Activated gamma-delta T cell (primary cell): ENCODE measurements around the gene DACH2.

Experiments
- DNase-seq: peaks from one replicate; lab custom pipeline; 2025; lab: John Stamatoyannopoulos, UW

DACH2 gene

DNA sequence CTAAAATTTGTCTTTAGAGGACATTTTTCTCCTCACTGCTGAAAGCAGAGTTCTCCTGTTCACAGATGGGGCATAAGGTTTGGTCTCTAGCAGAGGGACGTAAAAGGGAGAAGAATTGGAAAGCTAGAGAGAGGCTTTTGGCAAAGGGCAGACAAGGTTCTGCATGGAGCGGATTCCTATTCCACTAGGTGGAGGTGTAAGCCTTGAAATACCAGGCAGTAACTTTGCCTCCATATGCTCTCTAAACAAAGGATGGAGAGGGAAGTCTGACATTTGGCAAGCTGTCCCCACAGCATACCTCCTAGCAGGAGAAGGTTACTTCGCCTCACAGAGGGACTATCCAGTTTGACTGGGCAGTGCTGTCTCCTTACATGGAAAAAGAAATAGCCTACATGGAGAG, 174.7 kb downstream of the DACH2 start:
- no peak for DNase-seq

DNA sequence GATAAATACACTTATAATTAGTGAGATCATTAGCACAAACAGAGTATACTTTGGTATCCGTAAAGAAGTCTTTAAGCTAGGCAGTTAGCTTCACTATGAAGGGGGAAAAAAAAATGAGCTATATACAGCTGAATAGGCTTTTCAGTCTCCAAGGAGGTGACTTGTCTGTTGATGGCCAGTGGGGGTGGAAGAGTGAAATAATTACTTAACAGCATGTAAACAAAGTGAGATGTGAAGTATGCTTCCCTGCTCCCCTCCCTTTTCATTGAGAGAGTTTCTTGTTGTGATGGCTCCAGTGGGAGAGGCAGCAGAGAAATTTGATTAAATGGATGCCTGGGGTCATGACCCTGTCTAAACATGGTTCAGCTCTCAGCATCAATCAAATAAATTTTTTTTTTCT, 180.9 kb downstream of the DACH2 start:
- DNase-seq, result no peak

DNA sequence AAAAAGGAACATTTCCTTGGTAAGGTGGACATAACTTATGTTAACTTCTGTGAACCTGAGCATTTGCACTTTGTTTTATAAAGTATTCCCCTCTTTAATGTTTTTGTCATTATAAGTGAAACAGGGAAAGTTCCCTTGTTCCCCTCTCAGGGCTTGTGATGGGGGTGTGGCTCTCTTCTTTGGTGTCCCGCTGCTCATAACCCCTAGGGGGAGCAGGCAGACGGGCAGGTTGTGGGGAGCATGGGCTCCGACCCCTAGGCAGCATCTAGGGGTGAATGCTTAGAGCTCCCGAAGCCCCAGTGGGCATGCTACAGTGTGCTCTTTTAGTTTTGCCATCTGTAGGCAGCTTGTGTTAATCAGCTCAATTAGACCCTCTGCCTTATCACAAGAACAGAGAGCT, 200.4 kb downstream of the DACH2 start:
- DNase-seq, result no peak

DNA sequence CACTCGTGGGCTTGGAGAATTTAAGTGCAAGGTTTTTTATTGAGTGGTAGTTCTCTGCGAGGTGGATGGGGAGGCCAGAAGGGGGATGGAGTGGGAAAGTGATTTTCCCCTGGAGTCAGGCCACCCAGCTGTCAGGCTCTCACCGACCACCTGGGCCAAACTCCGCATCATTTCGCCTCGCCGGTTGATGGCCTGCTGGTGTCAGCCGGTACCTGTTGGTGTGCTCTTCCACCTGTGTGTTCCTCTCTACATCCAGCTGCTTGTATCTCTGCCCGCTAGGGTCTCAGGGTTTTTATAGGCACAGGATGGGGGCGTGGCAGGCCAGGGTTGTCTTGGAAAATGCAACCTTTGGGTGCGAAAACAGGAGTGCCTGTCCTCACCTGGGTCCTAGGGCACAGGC, 200.9 kb downstream of the DACH2 start:
- DNase-seq, result no peak

DNA sequence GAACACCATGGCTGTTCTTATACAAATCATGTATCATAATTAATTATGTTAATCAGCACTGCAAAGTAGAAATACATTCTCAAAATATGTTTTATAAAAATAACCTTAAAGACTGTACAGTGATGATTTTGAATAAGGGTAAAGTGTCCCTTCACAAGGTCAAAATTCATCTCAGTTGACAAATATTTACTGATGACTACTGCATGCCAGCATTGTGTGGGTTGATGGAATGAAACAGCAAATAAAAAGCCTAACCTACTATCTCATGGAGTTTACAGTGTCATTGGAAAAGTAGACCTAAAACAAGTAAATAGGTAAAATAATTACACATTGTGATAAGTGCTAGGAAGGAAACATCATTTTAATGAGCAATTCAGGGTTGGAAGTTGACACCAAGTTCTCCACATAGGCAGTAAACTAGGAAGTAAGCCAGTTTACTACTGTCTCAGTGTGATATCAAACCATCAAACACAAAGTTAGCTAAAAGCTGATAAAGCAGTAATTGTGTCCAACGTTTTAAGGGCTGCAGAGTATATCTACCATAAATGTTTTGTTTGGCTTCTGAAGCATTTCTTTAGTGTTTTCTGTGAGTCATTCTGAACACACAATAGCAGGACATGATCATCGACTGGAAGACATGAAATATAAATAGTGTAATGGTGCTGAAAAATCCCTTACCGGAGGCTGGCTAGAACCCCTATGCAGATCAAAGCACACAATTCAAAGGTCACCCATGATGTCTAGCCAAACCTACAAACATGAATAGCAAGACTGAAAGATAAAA, 221.8 kb downstream of the DACH2 start:
- no peak for DNase-seq

DNA sequence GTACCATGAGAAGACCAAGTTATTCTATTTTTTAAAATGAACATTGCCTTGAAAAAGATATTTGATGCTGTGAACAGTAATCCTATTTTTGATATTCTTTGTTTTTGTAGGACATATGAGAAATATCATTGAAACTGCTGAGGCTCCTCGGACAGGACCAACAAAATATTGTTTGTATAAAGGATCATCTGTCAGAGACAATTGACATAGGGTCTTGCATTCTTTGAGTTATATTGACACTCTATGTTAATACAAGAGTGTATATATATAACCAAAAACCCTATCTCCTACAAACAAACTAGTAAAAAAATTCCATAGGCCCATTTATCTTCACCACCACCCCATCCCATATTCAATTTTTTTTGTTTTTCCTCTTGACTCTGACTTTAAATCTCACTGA, 222.7 kb downstream of the DACH2 start:
- no peak for DNase-seq

DNA sequence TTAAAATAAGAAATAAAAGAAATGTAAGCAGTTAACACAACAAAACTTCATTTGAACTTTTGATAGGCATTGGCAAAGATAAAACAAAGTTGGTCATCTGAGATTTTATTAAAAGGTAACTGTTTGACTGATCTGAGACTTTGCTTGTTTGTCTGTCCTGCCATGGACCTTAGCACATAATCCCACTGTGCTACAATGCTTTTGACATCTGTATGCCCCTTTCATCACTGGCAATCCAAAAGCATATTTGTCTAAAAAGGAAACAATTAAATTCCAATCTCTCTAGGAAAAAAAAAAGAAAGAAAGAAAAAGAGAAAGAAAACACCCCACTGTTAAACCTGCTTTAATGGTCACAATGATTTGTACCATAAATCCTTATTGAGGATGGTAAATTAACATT, 231.0 kb downstream of the DACH2 start:
- DNase-seq, result no peak

DNA sequence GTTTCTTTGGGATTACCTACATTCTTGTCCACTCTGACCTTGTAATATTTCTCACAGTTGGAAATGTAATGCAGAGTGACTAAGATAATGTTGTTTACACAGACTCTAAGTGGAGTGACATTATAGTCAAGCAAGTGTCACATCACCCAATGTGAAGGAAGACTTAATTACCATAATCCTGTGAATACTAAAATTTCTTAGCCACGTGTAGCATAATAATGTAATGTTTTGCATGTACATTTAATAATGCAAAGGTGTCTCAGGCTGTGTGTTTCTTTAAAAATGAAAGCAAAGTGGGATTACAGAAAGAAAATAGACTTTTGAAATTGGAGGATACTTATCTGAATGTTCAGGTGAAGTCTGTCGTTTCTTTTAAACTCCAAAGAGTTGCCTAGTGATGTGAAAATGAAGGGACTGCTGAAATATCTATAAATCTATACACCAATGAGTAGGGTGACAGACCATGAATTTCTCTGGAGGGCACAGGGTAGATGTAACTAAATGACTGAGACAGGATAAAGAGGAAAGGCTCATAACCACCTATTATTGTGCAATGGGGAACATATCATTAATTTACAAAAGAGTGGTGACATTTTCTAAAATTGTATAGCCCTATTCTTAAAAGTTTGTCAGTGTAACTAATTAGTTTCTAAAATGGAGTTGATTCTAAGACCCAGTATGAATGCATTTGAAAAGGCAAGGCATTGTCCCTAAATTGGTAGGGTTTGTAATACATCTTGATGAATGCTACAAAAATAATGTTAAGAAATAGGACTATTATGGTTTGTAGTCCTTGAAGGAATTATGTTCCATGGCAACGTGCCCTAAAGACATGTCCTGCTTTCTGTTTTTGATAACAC, 235.7 kb downstream of the DACH2 start:
- DNase-seq, result no peak

DNA sequence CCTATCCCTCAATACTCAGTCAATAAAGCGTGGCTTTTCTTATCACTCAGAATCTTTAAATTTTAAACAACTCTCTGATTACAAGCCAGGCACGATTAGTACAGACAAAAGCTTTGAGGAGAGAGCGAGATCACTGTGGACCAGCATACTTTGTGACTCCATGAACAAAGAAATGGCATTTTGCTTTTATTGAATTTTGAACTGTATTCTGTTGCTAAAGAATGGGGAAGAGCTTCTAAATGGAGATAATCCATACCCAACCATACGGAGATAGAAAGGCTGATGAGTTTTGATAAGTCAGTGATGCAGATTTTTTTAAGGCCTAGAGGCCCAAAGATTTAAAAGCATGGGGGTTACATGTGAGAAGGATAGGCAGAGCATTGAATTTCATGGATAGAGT, 259.1 kb downstream of the DACH2 start:
- no peak for DNase-seq

DNA sequence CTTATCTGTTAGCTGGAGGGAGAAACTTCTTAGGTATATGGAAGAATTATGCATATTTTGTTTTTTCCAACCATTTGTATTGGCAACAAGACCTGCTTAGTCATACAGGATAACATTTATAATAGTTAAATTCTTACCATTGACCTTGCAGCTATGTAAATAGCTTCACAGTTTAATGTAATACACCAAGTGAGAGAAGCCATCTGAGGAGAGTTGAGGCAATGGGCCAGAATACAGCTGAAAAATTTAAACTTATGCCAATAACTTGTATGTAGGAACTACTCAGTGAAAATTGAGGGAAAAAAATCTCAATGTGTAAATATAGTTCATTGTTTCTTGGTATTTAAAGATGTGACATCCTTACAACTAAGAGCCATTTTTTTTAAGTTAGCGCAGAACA, 273.5 kb downstream of the DACH2 start:
- DNase-seq, result no peak

DNA sequence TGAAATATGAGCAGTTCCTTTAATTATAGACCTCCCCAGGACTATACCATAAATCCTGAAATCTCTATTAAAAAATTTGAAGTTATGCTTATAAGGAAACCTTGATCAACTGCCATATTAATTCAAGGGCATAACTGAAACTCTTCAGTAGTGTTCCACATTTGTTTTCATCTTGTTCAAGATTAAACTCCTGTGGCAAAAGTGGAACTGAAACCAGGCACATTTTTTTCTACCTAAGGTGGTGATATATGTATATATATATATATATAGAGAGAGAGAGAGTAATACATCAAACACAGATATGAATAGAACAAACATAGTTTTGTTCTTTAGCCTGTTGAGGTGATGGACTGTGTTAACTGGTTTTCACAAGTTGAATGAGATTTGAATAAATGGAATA, 287.9 kb downstream of the DACH2 start:
- no peak for DNase-seq

DNA sequence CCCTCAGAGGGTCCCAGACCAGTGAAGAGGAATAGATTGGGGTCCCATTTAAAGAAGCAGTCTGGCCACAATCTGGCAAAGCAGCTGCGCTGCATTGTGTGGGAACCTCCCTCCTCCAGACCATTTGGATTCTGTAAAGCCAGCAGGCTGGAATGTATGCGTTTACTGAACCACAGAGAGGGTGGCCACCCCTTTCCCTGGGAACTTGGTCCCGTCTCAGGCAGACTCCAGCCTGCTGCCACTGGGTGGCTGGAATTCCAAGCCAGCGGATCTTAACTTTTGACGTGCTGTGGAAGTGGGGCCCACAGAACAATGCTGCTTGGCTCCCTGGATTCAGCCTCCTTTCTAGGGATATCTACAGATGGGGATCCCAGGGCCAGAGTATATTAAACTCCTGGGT, 307.2 kb downstream of the DACH2 start:
- no peak for DNase-seq

DNA sequence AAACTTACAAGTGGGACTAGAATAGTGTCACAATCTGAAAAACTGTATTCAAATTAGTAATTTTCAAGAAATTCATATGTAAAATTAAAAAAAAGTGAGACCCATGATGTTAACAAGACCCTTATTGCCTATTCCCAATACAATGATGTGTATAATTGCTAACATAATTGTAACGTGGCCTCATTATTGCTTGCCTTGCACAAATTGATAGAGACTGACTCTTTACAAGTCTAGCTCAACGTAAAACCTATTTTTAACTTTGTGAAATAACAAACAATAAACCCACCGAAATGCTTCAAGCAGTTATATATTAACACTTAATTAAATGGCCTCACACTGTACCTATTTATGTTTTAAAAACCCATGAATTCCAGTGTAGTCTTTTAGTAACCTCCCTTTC, 312.5 kb downstream of the DACH2 start:
- DNase-seq, result no peak

DNA sequence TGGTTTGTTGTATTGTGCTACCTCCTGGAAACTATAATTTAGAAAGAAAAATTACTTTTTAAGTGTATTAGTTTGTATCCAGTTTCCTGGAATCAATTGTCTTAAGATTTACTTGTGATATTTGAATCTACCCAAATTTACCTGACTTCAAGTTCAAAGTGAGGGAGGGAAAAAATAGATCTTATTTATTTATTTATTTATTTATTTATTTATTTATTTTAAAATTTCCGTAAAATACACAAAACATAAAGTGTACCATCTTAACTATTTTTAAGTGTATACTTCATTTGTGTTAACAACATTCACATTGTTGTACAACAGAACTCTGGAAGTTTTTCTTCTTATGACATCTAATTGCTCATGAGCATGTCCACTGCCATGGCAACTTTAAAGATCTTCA, 356.0 kb downstream of the DACH2 start:
- no peak for DNase-seq

DNA sequence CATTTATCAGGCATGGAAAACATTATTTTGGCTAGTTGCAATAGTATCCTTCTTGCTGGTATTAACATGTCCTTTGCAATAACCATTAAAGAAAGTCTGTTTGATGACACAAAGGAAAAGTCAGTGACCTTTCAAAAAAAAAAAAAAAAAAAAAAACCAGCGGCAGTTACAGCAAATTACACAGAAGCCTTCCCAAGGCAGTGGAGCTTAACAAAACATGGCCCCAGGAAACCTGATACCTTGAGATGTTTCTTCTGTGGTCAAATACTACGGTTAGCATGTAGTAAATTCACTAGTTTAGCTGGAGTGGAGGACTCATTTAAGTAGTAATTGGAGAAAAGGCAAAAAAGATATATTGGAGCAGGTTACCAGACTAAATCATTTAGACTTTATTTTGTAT, 359.1 kb downstream of the DACH2 start:
- no peak for DNase-seq

DNA sequence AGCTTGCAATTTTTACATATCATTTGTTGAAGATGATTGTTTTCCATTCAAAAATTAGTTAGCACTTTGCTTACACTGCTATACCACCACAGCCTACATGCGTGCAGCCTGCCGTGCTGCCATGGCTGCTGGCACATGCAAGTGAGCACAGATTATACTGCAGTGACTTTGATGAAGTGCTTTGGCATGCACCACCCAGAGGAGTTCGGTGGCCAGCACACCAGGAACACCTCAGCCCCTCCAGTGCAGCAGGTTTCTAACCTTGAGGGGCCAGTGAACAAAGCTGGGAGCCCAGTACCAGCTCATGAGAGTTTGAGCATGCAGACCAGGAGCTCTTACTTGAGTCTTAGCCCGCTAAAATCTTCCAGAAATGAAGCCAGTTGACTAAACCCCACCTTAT, 431.5 kb downstream of the DACH2 start:
- no peak for DNase-seq

DNA sequence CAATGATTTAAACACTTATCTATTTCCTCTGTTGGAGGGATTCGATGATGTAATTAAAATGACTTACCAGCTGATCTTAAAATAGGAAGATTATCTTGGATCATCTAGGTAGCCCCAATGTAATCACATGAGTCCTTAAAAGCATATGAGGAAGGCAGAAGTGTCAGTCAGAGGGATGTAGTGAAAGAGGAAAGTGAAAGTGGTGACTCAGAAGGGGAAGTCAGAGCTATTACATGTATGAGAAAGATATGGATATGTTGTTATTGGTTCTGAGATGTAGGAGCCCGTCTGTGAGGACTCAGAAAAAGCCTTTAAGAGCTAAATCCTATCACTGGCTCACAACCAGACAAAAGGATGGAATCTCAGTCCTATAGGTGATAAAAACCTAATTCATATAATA, 456.4 kb downstream of the DACH2 start:
- no peak for DNase-seq

DNA sequence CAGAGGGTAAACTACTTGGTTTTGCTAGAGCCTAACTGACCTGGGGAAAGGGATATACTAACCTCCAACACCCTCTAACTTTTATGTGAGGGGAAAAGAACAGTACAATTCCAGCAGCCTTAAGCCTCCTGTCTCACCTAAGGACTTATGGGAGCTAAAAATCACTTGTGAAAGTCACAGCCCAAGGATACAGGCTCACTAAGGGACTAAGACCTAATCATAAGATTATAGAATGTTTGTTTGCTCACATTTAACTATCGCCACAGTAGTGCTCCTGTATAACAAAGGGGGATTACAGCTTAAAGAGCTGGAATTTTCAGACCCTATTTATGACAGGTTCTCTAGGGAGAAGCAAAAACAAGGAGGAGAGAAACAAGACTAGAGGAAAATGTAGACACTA, 548.7 kb downstream of the DACH2 start:
- DNase-seq, result no peak

DNA sequence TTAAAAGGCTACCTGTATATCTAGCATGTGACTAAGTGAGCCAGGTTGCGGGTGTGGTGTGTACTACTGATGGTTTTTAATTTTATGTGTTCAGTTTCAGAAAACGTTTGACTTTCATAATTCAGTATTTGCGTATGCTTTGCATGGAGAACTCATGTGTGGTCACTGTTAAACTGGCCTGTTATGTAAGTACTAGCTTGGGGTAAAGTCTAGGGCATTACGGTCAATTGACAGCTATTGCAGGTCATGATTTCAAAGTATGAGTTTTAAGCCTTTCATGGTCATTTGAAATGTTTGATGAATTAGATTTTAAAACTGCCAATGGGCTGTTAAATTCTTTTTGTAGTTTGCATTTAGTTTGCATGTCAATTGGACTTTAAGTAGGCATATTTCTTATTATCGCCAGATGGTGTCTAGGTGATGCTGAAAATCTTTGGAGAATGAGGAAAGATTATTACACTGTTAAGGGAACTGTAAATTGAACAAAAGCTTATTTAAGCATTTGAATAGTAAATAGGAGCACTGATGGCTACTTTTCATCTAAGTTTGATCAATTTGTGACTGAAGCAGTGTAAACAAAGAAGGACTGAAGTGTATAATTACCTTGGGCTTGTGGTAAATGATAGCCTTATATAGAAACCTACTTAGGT, 563.4 kb downstream of the DACH2 start:
- no peak for DNase-seq

DNA sequence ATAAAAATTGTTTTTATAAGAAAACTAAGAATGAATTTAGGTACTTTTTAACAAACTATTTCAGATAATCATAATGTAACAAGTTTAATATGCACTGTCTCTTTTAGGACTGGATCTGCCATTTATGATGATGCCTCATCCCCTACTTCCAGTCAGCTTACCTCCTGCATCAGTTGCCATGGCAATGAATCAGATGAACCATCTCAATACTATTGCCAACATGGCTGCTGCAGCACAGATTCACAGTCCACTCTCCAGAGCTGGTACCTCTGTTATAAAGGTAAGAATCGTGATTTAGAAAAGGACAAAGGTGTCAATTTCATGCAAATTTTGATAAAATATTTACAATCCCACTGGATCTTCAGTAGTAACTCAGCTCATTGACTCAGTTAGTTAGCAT, 566.2 kb downstream of the DACH2 start:
- DNase-seq, result no peak

DNA sequence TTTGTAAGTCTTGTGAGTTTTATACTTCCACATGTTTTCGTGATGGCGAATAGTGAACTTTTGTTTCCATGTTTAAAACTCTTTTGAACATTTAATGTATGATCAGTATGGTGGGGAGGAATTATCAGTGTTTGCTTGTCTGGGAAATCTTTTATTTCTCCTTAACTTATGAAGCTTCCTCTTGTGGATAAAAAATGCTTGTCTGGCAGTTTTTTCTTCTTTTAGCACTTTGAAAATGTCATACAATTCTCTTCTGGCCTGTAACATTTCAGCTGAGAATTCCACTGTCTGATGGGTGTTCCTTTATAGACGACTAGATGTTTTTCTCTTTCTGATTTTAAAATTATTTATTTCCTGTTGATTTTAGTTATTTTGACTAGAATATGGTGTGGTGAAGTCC, 576.0 kb downstream of the DACH2 start:
- no peak for DNase-seq

DNA sequence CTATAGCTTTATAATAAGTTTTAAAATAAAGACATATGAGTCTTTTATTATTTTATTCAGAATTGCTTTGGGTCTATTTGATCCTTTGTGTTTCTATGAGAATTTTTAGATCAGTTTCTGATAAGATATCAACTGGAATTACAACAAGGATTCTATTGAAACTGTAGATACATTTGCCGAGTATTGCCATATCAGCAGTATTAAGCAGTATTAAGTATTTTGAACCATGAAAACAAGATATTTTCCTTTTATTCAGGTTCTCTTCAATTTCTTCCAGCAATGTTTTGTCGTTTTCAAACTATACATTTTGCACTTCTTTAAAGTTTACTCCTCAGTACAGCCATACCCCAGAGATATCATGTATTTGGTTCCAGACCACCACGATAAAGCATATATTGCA, 598.8 kb downstream of the DACH2 start:
- no peak for DNase-seq

DNA sequence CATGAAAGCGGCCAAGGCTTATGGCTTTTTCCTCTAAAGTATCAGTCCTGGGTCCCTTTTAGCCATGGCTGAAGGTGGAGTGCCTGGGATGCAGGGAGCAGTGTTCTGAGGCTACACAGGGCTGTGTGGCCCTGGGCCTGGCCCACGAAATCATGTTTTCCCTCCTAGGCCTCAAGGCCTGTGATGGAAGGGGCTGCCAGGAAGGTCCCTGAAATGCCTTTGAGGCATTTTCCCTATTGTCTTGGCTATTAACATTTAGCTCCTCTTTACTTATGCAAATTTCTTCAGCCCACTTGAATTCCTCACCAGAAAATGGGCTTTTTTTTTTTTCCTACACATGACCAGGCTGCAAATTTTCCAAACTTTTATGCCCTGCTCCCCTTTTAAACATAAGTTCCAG, 657.0 kb downstream of the DACH2 start:
- no peak for DNase-seq
